ENCODE results near the gene SOS1.
"Not testable (repeated sequence)": the region's sequence is repeated elsewhere in the genome, so short reads cannot be mapped to it uniquely, and the experiment has no call there.

Gene SOS1

DNA sequence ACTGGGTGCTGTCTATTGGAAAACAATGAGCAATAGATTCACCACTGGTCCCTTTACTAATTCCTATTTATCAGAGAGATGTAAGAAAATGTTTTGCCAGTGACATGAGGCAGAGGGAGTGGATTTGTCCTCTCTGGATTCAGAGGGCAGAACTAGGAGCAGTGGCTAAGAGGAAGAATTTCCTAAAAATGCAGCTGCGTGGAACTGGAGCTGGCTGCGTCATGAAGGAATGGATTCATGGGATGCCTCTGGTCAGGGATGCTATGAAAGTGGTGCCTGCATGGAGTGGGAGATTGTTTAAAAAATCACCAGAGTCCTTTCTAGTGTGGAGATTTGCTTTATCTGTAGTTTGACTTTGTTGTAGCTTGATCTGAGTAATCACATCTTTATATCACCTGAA, 152.8 kb downstream of the SOS1 start:
- no peak for DNase-seq (ENCODE audit: low spot score)

DNA sequence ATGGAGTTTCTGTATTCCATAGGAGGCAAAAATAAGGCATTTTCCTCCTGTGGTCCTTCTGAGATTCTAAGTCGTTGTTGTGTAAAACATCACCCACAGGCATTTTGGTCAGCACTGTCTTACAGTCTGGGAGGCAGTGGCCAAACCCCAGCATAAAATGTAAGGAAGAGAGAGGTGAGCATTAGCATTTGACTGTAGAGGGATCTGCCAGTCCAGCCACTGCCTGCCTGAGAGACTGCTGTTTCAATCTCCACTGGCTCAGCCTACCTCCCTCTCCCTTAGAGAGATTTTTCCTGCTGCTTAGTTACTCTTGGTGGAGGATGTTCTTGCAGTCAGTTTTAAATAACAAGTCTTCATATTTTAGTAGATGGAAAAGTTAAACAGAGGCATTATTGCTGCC, 154.2 kb downstream of the SOS1 start:
- DNase-seq (ENCODE audit: low spot score), result no peak

DNA sequence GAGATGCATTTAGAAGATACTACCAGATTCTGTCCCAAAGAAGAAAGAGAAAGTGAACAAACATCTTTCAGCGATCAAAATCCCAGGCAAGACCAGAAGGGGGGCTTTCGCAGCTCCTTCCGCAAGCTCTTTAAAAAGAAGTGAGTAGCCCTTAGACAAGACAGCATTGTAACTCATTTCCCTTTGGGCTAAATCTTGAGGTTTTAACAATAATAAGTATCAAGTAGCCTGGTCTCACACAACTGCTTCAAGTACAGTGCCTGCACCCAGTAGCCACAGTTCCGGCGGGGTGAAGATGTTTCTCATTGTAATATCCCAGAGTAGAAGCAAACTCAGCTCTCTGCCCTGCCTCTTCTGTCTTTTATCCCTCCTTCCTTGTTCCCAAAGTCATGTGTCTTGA, 154.8 kb downstream of the SOS1 start:
- no peak for DNase-seq (ENCODE audit: low spot score)

DNA sequence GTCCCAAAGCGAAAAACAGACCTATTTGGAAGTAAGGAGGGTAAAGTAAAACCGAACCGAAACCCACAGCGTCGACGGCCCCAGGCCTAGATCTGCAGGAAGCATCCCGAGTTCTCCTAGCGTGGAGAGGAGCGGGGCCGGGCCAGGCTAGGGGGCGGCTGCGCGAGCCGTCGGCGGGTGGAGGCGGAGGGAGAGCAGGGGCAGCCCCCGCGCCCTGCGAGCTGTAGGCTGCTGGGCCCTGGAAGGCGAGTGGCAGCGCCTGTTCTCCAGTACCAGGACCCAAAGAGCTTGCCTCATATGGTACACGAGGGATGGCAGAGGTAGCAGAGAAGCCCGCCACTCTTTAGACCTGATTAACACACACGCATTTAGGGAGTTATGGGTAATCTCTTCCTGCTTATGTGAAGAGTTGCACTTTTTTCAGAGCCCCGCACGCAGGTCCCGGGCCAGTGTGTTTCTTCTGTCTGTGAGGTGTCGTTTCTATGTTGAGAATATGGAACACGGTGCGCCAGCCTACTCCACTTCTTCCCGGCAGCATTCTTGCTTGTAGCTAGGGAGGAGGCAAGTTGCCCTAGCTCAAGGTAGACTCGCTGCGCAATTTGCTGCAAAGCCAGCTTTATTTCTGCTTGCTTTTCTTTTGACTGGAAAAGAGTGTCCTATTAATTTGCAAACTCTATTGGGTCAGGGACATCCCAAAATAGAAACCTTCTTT, 160.1 kb downstream of the SOS1 start:
- no peak for DNase-seq (ENCODE audit: low spot score)

DNA sequence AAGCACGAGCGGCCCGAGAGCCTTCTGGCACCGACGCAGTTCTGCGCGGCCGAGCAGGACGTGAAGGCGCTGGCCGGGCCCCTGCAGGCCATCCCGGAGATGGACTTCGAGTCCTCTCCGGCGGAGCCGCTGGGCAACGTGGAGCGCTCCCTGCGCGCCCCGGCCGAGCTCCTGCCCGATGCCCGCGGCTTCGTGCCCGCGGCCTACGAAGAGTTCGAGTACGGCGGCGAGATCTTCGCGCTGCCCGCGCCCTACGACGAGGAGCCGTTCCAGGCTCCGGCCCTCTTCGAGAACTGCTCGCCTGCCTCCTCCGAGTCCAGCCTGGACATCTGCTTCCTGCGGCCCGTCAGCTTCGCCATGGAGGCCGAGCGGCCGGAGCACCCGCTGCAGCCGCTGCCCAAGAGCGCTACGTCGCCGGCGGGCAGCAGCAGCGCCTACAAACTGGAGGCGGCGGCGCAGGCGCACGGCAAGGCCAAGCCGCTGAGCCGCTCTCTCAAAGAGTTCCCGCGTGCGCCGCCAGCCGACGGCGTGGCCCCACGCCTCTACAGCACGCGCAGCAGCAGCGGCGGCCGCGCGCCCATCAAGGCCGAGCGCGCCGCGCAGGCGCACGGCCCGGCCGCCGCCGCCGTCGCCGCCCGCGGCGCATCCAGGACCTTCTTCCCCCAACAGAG, 160.8 kb downstream of the SOS1 start:
- DNase-seq (ENCODE audit: low spot score), result peak; percentile 88

DNA sequence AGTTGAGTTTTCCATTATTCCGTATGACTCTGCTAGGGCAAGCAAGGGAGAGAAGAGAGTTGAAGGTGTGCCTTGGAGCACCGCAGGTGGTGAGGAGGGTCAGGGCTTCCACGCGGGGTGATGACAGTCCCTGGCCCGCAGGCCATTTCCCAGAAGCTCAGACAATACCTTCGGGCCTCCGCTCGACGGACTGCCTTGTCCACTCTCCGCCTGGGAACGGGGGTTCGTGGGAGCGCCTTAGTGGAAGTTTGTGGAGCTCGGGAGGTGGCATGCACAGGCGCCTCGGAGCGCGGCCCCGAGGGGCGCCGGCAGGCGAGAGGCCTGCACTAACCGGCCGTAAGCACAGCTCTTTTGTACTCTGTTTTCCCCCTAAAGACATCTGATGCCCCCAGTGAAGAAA, 161.4 kb downstream of the SOS1 start:
- DNase-seq (ENCODE audit: low spot score), result no peak

DNA sequence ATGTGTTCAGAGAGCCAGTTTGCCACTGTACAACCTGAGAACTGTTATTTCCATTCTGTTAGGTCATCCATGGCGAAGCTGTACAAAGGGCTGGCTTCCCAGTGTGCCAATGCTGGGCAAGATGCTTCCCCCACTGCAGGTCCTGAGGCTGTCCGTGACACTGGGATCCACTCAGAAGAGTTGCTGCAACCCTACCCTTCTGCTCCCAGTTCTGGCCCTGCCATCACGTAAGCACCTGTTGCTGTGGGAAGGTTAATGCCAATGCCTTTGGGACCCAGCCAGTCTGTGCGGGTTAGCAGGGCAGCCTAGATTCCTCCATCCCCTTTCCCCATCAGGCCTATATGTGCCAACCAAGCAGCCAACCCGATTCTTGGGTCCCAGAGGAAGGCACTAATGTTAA, 162.9 kb downstream of the SOS1 start:
- no peak for DNase-seq (ENCODE audit: low spot score)

DNA sequence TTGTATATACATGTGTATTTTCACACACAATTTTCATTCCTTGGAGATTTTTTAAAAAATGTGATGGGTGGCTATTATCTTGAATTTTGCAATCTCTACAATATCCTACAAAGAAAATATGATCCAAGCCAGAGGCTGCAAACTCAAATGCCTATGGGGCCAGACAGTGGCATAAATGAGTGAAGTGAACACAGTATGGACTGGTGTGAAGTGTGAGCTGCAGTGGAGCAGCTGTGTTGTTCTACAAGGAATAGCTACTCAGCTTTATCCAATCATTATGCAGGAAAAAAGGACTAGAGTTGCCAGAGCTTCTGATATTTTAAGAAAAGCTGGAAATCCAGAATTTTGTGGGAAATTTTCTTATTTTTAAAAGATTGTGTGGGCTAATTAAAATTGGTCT, 169.1 kb downstream of the SOS1 start:
- DNase-seq (ENCODE audit: low spot score), result no peak

DNA sequence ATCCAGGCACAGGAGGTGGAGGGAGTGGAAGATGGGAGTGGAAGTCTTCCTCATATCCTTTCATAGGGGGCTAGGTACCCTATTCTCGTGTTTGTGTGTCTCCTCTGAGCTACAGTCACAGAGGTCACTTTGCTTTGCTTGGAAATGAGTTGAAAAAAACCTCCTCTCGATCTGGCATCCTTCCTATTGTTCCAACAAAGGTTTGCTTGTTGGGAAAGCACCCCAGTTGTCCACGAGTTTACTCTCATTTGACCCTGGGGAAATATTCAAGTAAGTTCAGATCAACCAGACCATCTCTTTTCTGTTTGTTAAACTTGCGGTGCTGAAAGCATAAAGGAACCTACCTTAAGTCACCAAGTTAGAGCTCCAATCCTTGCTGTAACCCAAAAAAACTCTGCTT, 171.9 kb downstream of the SOS1 start:
- no peak for DNase-seq (ENCODE audit: low spot score)

DNA sequence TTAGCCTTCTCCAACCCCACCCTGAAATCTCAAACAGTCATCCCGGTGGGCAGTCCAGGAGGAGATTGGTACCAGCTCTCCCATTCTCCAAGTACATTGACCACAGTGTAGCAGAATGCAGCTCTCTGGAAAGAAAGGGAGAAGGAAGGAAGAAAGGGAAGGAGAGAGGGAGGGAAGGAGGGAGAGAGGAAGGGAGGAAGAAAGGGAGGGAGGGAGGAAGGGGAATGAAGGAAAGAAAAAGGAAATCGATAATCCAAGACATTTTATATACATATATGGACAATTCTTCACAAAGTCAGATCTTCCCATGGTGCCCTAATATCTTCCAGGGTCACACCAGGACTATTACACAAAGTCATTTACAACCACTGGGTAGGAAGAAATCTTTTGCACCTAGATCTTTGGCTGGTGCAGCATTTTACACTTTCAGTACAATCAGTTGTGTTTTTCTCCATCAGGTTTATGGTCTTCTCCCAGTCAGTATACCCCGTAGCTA, 172.4 kb downstream of the SOS1 start:
- DNase-seq (ENCODE audit: low spot score), result no peak

DNA sequence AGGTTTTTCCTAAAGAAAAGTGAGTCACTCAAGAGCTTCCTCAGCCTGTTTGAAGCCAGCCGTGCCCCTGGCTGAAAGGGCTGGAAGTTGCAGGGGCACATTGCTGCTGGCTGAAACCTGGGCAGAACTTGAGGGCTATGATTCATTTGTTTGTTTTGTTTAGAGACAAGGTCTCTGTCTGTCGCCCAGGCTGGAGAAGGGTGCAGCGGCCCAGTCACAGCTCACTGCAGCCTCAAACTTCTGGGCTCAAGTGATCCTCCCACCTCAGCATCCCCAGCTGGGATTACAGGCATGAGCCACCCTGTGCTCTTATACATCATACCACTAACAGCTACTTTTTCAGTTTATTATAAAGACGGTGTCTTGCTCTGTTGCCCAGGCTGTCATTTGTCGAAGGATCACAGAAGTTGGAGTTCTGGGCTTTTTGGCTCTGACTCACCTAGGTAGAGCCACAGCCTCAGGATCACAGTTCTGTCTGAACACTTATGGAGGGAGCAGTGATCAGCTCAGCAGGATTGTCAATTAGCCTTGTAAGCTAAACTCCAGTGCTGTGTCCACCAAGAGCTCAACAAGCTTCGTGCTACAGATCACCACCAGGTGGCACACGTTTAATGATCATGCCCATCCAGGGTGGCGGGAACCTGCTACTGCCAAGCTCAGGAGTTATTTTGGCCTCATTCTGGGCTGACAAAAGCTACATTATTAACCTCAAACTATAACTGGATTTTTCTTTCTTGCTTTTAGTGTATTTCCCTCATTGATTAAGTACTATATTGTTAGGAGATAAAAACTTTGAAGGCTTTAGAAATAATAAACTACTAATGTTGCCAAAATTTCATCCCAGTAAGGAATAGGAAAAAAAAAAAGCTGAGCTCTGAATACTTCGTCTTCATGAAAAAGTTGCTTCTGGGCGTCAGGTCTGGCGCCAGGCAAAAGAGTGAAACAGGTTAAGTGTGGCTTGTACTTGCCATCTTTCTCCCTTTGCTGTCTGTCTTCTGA, 173.3 kb downstream of the SOS1 start:
- no peak for DNase-seq (ENCODE audit: low spot score)

DNA sequence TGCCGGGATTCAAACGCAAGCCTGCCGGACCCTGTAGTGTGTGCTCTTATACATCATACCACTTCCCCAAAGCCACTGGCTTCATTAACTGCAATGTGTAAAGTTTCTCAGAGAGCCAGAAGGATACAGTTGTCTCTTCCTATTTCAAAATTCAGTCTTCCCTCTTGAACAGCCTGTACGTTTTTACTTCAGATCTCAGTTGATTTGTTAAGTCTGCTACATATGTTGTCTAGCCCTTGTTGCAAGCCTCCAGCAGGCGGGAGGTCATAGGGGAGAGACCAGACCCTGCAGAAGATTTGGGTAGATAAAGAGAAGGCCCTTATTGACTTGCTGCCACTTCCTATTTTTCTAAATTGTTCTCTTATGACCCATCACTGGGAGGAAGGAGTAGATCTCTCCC, 174.9 kb downstream of the SOS1 start:
- DNase-seq (ENCODE audit: low spot score), result no peak

DNA sequence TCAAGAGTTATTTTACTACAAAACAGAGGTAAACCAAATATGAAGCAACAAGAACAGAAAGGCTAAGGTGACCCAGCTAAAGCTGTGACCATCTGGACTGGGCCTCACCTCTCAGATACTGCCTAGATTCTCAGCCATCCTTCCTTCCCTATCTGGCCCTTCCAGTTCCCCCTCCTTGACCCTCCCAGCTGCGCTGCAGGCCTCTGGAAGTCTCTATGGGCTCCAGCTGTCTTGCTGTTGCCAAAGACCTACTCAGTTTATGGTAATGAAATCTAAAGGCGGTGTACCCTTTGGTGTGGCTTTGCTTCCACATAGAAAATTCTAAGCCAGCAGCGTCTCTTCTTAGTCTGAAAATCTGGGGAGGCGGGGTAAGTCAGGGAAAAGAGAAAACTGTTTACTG, 175.5 kb downstream of the SOS1 start:
- DNase-seq (ENCODE audit: low spot score), result no peak

DNA sequence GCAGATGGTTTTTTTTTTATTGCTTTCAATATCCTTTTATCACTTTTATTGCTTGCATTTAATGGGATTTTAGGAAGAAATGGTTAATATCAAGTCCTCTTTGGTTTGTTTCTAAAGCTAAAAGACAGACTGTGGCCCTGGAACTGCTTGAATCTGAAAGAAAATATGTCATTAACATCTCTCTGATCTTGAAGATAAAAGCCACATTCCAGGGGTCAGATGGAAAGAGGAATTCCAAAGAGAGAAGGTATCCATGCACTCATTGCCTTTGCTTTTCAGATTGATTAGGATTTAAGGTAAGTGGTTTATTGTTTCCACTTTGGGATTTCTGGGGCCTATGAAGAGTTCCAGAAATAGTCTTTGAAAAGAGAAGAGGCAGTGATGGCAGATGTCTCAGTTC, 177.1 kb downstream of the SOS1 start:
- DNase-seq (ENCODE audit: low spot score), result no peak

DNA sequence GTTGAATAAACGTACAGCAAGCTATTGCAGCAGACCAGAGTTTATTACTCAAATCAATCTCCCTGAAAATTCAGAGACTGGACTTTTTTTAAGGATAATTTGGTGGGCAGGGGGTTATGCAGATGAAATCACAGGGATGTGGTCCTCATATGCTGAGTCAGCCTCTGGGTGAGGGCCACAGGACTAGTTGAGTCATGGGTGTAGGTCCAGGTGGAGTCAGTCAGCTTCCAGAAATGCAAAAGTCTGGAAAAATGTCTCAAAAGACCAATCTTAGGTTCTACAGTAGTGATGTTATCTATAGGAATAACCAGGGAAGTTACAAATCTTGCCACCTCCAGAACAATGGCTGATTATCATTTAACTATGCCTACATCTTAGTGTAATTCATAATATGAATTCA, 180.1 kb downstream of the SOS1 start:
- DNase-seq (ENCODE audit: low spot score), result no peak

DNA sequence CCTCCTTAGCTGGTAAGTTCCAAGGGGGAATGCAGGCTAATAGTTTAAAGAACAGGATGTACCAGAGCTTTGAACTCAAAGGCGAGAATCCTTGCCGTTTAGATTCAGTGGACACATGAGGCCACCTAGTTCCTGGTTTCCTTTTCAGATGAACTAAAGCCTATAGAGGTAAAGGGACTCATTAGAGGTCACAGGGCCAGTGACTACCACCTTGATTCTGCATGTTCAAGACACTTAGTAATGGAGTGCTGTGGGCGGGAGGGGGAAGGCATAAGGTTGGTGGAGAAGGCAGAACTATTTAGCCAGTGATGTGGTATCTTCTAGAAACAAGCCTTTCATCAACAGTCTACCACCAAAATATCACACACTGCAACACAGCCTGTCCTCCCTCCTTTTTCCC, 183.3 kb downstream of the SOS1 start:
- no peak for DNase-seq (ENCODE audit: low spot score)

DNA sequence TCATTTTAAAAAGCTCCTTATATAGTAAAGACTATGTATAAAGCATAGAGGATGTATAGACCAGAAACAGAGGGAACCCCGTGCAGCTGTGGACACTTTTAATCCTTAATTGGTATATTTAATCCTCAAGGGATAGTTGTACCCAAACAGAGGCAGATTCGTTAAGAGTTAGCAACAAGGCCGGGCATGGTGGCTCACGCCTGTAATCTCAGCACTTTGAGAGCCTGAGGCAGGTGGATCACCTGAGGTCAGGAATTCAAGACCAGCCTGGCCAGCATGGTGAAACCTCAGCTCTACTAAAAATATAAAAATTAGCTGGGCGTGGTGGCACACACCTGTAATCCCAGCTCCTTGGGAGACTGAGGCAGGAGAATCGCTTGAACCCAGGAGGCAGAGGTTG, 184.3 kb downstream of the SOS1 start:
- not testable (repeated sequence) for DNase-seq (ENCODE audit: low spot score)

DNA sequence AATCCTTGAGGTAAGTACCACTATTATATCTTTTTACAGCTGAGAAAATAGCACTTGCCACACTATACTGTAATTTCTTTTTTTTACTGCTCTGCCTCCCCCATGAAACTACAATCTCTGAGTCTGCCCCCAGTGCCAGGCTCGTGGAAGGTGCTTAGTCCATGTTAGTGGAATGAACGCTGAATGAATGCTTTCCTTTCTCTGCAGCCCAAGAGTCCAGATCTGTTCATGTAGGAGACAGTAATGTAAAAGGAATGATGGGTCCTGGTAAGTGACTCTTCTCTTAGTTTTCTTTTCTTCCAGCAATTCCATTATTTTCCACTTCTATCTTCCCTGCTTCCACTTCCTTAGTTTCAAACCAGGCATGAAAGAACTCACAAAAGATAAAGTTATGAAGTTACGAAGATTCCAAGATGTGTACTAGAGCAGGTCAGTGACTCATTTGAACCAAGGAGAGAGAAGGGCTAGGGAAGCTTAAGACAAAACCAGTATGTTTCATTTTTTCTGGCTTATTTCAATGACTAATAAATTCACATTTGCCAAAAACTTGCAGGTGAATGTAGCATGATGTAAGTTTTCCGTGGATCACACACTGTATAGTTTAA, 185.2 kb downstream of the SOS1 start:
- DNase-seq (ENCODE audit: low spot score), result no peak

DNA sequence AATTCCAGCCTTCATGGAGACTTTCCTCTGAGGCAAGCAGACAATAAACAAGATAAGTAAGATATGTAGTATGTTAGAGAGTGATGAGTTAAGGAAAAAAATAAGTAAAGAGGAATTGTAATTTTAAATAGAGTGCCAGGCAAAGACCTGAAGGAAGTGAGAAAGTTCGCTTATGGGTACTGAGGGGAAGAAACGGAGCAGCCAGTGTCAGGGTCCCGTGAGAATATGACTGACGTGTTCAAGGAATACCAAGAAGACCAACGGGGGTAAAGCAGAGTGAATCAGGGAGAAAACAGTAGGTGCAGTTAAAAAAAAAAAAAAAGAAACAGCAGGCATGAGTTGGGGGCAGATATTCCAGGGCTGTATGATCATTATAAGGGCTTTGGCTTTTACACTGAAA, 186.1 kb downstream of the SOS1 start:
- no peak for DNase-seq (ENCODE audit: low spot score)

DNA sequence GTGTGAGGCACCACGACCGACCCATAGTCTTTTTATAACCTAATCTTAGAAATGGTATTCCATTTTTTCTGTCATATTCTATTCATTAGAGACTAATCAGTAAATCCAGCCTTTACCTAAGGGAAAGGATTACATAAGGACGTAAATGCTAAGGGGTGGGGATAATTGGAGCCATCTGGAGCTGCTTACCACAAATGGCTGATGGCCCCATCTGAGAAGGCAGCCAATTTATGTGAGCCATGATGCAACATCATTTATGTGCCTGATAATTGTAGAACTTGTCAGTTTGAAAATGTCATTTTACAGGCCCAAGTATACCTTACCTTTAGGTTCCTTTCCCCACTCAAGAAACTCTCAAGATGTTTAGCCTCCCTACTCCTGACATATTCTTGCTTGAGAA, 187.2 kb downstream of the SOS1 start:
- DNase-seq (ENCODE audit: low spot score), result no peak

DNA sequence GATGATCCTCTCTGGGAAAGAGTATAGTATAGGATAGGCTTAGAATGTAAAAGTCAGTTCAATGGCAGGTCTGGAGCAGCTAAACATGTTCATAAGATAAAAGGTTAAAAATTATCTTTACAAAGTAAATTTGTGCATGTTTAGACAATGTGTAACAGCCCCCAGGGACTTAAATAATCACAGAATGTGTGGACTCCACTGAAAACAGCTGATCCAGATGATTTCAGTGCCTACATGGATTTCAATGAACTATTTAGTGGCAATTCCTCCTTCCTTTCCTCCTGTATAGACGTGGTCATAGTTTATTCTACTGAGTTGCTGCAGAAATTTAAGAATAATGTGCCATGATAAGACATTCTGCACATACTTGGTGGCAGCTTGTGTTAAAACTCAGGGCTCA, 188.3 kb downstream of the SOS1 start:
- no peak for DNase-seq (ENCODE audit: low spot score)

Measured in left forelimb (tissue), 1 donor.